ENCODE measurements around the gene AGTRAP.

AGTRAP gene, protein sequence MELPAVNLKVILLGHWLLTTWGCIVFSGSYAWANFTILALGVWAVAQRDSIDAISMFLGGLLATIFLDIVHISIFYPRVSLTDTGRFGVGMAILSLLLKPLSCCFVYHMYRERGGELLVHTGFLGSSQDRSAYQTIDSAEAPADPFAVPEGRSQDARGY

DNA sequence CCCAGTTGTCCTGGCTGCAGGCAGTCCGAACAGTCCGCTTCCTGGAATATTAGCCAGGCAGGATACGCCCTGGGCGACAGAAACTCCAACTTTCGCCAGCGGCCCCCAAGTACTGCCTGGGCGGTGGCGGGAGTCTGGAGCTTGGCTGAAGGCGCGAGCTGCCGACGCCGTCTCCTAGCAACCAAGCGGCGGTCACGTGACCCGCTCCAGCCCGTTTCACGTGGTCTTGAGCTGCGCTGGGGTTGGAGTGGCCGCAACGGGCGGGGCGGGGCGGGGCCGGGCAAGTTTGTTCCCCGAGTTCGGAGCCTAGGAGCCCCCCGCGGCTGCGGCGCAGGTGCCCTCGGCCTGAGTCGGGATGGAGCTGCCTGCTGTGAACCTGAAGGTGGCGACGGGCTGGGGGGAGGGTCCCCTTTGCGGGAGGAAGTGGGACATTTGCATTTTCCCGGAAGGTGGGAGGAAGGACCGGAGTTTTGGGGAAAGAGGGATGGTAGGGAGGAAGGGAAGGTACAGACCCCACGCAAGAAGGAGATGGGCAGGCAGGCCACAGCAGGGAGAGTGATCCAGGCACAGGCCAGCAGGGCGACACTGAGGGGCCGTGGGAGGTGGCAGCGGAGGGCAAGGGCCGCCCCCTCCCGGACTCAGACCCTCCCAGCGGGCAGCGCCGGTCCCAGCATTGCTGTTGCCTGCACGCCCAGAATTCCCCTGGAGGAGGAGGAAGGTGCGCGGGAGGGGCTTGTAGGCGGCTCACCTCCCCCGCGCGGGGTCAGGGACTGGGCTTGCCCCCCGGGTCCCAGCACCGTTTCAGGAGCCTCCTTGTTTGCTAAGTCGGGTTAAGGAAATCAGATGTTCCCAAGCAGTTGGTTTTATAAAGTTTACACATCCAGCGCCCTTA is at the start of gene AGTRAP:
AGTRAP (plus strand) TSS at position 283 of the 892 bp plus-strand sequence; CDS start at position 356, 73 bp downstream.
- peak; percentile 89 to 93 for DNase-seq

DNA sequence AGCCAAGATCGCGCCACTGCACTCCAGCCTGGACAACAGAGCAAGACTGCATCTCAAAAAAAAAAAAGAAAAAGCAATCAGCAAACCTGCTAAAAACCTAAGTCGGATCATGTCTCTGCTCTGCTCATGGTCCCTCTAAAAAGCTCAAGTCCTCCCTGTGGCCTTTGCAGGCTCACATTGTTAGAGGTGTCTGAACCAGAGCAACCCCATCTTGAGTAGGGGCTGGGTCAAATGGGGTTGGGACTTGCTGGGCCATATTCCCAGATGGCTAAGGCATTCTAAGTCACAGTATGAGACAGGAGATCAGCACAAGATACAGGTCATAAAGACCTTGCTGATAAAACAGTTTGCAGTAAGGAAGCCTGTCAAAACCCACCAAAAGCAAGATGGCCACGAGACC is 47.4 kb upstream of the AGTRAP start:
- no peak for DNase-seq

DNA sequence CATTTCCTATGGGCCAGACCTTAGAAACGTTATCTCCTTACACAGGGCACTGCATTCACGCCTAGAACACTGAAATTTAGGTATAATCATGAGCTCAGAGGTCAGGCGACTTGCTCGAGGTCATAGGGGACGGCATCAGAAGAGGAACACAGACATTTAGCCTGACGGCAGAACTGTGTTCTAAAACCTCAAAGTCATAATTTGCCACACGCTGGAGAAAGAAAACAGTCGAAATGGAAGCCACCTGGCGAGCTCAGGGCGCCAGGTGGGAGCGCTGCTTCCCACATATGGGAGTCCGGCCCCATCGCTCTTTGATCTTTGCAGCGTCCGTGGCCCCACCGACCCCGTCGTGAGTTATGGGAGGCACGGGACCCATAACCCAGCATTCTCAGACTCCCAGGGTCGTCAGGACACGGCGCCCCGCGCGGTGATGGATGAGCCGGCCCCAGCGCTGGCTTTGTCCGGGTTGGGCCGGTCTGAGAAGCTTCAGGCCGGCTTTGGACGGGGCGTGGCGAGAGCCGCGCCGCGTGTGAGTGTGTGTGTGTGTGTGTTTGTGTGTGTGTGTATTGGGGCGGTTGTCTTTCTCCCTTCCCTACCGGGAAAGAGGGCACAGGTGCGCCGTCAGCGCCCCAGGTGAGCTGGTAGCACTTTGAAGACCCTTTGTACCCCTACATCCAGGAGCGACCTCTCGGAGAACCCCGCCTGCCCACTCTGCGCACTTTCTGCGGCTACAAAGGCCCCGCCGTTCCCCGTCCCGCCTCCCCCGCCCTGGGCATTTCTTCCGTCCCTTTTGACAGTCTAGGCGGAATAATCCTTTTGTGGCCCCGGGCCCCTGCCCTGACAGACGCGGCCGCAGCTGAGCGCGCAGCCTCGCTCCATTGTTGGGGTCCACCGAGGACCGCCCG is 45.3 kb upstream of the AGTRAP start:
- no peak for DNase-seq

DNA sequence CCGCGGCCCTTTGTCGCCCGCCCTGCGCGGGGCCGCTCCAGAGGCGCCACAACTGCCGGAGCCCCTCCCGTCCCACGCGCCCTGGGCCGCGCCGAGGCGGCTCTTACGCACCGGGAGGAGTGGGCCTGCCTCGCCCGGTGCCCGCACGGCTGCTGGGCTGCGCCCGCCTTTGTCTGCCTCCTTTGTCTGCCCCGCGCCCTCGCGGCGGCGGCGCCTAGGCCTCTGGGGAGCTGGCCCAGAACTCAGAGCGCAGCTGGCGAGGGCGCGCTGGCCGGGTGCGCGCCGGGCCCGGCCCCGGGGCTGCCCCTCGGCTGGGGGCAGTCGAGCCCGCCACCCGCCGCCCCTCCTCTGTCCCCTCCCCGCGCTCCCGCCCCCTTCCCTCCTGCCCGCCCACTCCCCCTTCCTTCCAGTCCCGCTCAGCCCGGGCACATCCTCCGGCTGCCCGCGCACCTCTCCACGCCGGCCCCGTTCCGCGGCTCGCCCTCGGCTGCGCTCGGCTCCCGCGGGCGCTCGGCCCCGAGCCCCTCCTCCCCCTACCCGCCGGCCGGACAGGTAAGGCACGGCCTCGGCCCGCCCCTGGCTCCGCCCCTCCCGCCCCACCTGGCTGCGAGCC is 44.5 kb upstream of the AGTRAP start, which contains the start of gene DRAXIN:
DRAXIN (plus strand) TSS at position 409 of the 613 bp plus-strand sequence. CDS start 14,549 bp downstream, outside the sequence.
- DNase-seq, result no peak

DNA sequence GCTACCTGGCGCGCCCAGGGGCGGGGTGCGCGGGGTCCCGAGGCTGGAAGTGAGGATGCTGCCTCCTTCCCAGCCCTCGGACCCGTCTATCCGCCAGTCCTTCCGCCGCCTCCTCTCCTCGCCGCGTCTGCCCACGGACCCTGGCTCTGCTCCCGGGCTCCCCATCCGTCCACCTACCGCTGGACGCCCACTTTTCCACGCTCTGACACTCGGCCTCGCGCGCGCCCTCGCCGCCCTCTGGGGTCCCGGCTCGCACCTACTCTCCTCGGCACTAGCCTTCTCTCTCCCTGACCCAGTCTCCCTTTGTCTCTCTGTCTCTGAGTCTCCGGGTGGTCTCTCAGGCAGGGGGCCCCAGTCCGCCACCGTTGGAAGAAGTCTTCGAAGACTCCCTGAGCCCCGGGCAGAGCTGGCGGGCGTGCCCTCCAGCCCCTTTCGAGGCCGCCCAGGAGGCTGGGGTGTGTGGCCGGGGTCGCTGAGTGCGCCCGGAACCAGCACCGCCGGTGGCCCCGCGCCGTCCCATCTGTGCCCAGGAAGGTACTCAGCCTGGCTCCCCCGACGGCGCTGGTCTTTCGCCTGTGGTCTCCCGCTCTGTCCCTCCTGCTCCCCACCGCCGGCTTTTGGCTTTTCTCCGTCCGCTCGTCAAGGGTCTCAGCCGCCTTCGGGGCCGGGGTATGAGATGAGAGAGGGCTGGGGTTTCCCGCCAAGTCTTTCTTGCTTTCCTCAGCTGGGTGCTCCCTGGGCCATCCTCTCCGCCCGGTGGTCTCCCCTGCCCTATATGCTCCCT is 43.8 kb upstream of the AGTRAP start:
- DNase-seq, result no peak

DNA sequence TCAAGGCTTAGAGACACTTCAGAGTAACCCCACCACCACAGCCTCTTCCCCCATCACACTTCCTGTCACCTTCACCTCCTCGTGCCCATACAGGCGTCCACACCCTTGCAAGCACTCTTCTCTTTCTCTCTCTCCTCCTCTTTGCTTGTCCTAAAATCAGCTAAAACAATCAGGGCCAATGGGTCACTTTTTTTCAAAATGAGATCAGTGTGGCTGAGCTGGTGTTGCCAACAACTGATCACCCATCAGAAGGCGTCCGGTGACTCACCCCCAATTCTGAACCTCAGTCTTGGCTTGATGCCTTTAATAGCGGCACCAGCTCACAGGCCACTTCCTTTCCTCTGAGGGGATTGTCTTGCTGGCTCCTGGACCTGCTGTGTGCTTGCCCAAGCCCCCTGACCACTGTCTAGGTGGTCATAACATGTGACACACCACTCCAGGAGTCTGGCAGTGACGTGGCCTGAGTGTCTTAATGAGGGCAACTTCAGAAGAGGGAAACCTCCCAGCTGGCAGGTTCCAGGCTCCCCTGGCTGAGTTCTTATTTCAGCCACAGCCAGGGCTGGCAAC is 42.8 kb upstream of the AGTRAP start:
- DNase-seq, result no peak

DNA sequence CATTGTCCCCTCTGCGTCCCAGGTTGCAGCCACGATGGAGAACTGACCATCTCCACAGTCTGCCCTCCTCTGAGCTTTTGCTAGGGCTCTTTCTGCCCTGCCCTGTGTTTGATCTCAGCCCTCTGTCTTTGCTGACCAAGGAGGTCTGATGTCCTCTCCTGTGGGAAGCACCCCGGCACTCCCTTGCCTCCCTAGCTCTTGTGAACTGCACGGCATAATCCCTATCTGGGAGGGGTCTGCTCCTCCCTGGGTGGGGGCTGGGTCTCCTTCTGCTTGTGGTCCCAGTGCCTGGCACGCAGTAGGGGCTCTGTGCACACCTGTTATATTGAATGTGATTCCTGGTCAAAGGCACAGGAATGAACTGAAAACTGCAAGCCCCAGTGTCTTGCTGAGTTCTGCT is 42.0 kb upstream of the AGTRAP start:
- no peak for DNase-seq

DNA sequence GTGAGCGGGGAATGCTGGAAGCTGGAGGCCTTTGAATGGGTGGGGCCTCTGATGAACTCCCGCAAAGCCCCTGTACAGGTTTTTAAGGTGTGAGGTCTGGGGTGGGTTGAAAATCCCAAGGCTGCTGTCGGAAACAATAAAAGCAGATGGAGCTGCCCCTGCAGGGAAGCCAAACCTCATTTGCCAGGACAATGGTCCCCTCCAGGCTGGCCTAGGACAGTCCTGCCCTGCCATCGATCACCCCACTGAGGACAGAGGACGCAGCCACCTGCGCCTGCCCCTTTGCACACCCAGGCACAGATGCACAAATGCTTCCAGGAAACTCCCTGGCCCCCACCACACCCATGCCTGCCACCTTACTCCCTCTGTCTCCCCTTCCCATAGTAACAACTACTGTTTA is 40.1 kb upstream of the AGTRAP start:
- DNase-seq, result no peak

DNA sequence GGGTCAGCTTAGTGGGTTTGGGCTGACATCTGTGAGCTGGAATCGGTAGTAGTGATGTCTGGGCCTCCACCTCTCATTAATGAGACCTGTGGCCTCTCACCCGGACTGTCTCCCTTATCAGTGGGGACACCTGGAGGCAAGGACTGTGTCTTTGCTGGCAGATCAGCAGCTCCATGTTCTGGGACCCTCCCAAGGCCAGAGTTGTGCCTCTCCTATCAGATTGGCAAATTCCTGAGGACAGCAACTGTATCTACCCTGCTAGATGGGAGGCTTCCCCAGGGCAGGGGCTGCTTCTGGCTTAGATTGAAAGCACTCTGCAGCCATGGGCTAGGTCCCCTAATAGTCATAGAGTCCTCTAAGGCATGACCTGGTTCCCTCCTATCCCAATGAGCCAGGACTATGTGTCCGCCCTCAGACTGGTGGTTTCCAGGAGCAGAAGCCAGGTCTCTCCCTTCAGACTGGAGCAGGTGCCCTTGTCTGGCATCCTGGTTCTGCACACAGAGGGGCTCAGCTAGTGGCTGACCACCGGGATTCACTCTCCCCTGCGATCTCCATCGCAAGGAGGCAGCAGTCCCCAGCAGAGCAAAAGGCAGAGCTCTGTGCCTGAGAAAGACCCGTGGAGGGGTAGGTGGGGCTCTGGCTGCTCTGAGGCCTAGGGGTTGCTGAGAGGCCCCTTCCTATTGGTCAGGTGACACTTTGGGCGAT is 38.6 kb upstream of the AGTRAP start:
- no peak for DNase-seq

DNA sequence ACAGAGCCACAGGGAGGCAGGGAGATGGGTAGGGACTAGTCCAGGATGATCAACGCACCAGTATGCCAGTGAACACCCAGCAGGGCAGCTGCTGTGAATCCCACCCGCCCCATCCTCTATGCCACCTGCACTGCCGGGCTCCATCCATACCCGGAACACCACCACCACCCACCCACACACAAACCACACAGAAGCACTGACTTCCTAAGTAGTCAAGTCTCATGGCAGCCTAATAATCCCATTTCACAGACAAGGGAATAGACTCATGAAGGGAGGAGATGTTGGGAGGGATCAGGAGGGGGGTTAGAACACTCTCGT is 38.1 kb upstream of the AGTRAP start:
- no peak for DNase-seq

DNA sequence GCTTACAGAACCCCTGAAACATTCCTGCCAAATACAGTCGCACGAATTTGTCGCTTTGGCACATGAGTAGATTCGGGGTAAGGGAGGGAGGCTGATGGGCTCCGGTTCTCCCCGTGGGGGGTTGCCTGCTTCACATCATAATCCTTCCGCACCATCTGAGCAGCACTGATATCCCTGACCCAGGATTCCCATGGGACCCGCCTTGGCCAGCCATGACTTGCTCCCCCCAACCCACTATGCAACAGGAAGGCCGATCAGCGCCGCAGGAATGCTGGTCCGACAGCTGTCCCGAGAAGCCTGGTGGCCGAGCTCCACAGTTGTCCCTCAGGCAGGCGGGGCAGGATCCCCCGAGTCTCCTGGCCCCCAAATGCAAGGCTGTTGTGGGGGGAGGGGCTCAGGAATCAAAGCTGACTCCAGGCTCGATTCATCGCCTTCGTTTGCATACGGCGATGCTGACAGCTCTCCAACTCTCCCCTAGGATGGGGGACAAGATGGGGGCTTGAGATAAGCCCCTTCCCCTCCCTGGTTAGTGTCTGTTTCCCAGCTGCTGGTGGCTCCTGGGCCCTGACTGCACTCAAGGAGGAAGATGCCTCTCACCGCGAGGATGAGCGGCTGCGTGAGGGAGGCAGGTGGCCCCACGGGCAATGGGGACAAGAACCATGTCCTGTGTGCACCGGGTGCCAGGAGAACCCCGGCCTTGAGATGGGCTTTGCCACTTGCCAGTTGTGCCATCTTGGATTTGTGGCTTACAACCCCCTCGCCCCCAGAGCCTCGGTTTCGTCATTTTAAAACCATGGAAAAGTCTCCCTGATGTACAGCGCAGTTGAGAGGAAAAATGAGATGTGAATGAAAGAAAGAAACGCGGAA is 35.1 kb upstream of the AGTRAP start:
- no peak for DNase-seq

DNA sequence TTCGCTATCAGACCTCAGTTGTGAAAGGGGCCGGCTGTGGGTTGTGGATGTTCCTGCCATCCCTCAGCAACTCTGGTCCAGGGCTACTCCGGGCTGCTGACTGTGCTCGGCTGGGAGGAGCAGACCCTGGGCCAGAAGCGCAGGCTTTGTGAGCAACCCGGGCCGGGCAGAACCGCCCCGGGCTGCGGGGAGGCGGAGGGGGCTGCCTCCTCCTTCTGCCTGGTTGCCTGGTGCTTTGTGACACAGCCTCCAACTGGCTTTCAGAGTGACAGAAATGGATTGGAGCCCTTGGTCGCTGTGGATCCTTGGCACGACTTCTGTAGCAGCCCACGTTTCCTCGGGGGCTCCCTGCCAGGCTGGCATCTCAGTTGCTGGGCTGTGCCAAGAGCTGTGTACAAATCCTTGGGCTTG is 34.4 kb upstream of the AGTRAP start:
- peak; percentile 74 to 83 for DNase-seq

DNA sequence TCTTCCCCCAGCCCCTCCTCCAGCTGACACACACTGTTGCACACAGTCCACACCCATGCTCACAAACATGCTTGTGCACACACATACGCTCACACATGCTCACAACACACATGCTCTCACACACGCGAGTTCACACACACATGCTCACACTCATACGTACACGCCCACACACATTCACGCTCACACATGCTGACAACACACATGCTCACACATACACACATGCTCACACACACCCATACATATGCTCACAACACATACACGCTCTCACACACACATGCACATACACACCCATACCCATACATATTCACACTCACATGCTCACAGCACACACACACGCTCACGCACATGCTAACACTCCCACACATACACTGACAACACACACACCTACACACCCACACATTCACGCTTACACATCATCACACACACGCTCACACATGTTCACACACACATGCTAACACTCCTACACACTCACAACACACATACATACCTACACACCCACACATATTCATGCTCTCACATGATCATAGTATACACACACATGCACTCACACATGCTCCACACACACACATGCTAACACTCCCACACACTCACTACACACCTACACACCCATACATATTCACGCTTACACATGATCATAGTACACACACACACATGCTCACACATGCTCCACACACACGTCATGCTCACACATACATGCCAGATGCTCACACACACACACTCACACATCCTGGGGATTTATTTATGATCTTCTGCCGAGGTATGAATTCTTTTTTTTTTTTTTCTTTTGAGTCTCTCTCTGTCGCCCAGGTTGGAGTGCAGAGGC is 33.7 kb upstream of the AGTRAP start:
- DNase-seq, result no peak

DNA sequence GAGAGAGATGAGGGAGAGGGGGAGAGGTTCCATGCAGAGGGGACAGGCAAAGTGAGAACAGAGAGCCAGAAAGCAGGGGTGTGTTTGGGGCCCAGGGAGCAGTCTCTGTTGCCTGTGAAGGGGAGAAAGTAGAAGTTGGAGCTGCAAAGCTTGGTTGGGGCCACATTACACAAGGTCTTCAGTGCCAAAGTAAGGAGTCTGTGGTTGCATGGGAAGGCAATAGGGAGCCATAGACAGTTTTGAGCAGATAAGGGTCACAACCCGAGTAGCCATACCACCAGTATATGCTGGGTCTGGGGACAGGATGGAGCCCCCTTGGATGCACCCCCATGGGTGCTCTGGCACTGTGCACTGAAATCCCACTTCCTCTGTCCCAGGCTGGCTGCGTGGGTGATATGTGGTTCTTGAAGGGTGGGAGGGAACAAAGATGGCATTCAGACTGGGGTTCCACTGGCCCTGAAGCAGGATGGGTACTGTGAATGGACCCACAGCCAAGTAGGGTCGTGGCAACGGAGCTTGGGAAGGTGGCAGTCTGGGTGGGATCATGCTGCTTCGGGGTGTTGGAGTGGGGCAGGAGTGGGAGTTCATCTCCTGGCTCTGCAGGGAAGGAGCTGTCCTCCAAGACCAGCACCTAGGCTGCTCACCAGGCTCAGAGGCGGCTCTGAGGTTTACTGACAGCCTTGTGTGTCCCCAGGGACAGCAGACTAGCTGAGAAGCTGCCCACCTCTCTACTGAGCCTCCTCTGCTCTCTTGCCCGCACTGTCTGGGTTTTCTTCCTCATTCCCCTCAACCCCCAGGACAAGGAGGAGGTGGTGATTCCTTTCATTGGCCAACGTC is 32.4 kb upstream of the AGTRAP start:
- DNase-seq, result no peak

DNA sequence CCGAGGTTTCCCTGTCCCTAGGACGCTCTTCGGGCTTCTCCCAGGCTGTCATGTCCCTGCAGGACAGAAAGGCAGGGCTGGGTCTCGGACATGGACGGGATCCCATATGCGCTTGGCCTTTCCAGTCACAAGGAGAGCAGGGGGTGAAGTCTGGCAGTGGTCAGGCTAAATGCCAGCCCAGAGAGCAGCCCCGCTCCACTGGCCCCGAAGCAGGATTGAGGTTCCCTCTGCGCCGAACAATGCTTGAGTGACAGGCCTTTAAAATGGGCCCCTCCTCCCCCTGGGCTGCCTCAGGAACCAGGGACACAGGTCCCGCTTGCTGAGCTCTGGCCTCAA is 31.8 kb upstream of the AGTRAP start:
- DNase-seq, result no peak

DNA sequence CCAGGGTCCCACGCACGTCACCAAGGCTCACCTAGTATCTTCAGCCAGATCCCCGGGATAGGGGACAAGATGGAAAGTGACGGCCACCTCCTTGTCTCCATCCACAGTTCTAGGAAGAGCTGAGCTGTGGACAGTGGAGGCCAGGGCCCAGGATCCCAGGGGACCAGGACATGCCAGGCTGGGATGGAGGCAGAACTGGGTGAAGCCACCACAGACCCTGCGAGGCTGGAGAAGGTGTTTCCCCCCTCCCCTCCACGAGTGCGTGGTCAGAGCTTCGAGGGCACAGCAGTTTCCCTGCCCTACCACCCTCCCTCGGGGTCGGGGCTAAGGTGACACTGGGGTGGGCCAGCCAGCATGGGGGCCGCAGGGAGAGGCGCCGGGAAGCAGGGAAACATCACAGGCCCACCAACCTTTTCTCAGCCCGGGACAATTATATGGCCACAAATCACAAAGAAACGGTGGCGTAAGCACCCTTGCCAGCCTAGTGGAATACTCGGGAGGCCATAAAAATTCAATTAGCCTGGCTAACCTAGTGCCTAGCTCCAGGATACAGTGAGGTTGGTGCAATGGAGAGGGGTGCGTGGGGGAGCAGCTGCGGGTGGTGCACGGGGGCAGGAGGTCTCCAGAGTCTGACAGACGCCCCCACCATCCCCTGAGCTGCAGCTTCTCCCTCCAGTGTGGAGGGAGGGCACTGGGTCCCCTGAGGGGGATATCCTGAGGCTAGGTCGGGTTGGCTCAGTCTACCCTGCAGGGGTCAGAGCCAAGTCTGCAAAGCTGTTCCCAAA is 31.1 kb upstream of the AGTRAP start:
- DNase-seq, result no peak

DNA sequence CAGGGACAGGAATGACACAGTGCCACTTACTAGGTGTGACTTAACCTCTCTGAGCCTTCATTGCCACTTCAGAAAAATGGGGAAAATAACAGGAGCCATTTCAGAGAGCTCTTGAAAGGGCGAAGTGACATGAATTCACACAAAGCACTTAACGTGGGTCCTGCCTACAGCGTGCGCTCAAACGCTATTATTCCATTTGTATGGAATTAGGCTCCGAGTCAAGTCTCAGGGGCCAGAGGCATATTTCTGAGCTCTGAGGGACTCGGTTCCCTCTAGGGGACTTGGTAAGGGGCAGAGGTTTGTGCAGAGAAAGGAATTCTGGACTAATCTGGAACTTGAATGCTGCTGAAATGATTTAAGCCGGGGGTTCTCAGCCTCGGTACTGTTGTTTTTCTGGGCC is 30.3 kb upstream of the AGTRAP start:
- no peak for DNase-seq

Data from hippocampal formation (tissue), 2 donors.